Adipocyte (in vitro differentiated cells): ENCODE measurements around the gene TOB2.
A peak's percentile ranks its signal among the peaks of the same experiment; 100 is the strongest.
"Not testable (repeated sequence)": the region's sequence is repeated elsewhere in the genome, so short reads cannot be mapped to it uniquely, and the experiment has no call there.

Source experiments
- DNase-seq: peaks from one replicate; pipeline ENCODE4 v3.0.0-alpha.2; 2015; ENCODE audit warnings: low read depth
- H3K27me3 ChIP-seq: replicated peaks from 2 replicates; pipeline ENCODE4 v1.7.0; 2013; ENCODE audit warnings: mild to moderate bottlenecking, low read length, moderate library complexity; ENCODE audit not compliant: control insufficient read depth, insufficient read depth
- H3K36me3 ChIP-seq: 2 replicates; pipeline ENCODE4 v1.7.0; 2013; ENCODE audit warnings: low read length, mild to moderate bottlenecking, moderate library complexity; ENCODE audit not compliant: control insufficient read depth, insufficient read depth, severe bottlenecking
- H3K4me1 ChIP-seq: 2 replicates; pipeline ENCODE4 v1.7.0; 2013; ENCODE audit warnings: mild to moderate bottlenecking, low read length, moderate library complexity; ENCODE audit not compliant: control insufficient read depth, insufficient read depth
- H3K4me3 ChIP-seq: 2 replicates; pipeline ENCODE4 v1.7.0; 2013; ENCODE audit warnings: mild to moderate bottlenecking, low read length, moderate library complexity
- H3K9ac ChIP-seq: 2 replicates; pipeline ENCODE4 v1.7.0; 2013; ENCODE audit warnings: mild to moderate bottlenecking, low read length, moderate library complexity
- H3K9me3 ChIP-seq: 2 replicates; pipeline ENCODE4 v1.7.0; 2013; ENCODE audit warnings: mild to moderate bottlenecking, low read length, moderate library complexity; ENCODE audit not compliant: control insufficient read depth

Gene TOB2

DNA sequence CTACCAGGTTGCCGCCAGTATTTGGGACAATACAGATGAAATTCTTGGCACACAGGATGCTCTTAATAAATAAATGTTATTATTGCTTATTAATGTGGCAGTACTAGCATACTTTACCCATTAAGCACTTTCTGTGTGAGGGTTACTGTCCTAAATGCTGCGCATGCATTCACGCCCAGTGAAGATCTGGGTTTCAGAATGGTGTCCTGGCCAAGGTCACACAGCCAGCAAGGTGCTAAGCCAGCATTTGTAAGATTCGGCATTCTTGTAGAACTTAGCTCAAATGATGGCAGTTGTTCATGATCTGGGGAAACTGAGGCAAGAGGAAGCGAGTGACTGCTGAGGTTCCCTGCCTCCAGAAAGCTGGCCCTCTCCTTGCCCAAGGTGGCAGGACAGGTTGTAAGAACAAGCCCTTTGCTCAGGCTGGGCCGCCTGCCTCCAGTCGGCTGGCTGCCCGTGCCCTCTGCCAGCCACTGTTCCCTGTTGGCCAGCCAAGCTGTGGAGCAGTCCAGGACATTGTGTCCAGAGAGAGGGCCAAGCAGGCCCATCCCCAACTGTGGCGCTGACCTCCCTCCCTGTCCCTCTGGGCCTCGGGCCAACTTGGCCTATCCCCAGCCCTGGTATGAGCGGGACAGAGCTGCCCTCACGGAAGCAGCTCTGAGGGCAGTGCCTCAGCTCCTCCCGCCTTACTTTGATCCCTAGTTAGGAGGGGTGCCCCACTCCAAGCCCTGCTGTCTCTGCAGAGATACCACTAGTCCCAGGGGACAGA is 28.8 kb downstream of the TOB2 start:
- Histone ChIP-seq H3K36me3 (peaks cover 1% of the 10 kb centered on the region), H3K4me1 (peaks cover 35% of the 10 kb centered on the region), H3K27me3 (no peaks in the 10 kb centered on the region), H3K9me3 (no peaks in the 10 kb centered on the region), H3K9ac (peak overlapping the region; percentile 35), H3K4me3 (no peak overlapping the region)
- peak; percentile 27 for DNase-seq

- Histone ChIP-seq H3K4me1 (peaks cover 53% of the 10 kb centered on the region), H3K4me3 (no peak overlapping the region), H3K9ac (no peak overlapping the region), H3K36me3 (no peaks in the 10 kb centered on the region), H3K27me3 (no peaks in the 10 kb centered on the region), H3K9me3 (no peaks in the 10 kb centered on the region)
- DNase-seq = no peak
These were observed 31.0 kb downstream of the TOB2 start for GRCh38 chr22:41415554-41415953.

GRCh38 chr22:41411021-41411851 is 35.4 kb downstream of the TOB2 start:
- Histone ChIP-seq H3K9me3 (no peaks in the 10 kb centered on the region), H3K27me3 (no peaks in the 10 kb centered on the region), H3K9ac (peak overlapping the region; percentile 42), H3K4me1 (peaks cover 45% of the 10 kb centered on the region), H3K36me3 (no peaks in the 10 kb centered on the region), H3K4me3 (no peak overlapping the region)
- no peak for DNase-seq

- H3K9ac ChIP-seq = no peak overlapping the region
- no peaks in the 10 kb centered on the region for H3K9me3 ChIP-seq
- DNase-seq = no peak
- H3K4me1 ChIP-seq = peaks cover 40% of the 10 kb centered on the region
- no peak overlapping the region for H3K4me3 ChIP-seq
- H3K27me3 ChIP-seq = no peaks in the 10 kb centered on the region
- H3K36me3 ChIP-seq = no peaks in the 10 kb centered on the region
These were observed 36.3 kb downstream of the TOB2 start for GRCh38 chr22:41410311-41410751.

DNA sequence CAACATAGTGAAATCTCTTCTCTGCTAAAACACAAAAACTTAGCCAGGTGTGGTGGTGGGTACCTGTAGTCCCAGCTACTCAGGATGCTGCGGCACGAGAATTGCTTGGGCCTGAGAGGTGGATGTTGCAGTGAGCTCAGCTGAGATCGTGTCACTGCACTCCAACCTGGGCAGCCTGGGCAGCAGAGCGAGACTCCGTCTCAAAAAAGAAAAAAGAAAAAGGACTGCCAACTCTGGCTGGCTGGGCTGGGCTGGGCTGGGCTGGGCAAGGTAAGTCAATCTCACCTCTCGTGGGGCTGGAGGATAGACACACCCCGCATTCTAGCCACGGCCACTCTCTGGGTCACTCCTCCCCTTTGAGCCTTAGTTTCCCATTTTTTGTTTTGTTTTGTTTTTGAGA is 37.9 kb downstream of the TOB2 start:
- Histone ChIP-seq H3K36me3 (no peaks in the 10 kb centered on the region), H3K27me3 (no peaks in the 10 kb centered on the region), H3K9ac (no peak overlapping the region), H3K9me3 (no peaks in the 10 kb centered on the region), H3K4me1 (peaks cover 31% of the 10 kb centered on the region), H3K4me3 (no peak overlapping the region)
- no peak for DNase-seq

DNA sequence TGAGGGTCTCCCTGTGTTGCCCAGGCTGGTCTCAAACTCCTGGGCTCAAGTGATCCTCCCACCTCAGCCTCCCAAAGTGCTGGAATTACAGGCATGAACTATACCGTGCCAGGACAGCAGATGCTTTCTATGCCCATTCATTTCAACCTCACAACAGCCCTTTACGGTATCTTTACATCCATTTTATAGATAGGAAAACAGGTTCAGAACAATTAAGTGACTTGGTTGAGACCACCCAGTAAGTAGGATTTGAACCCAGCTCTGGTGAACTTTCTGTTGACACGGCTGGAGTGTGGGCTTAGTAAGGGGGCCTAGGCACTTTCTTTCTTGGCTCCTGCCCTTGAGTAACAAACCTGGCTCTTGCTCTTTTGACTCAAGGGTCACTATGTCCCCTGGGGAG is 39.2 kb downstream of the TOB2 start:
- H3K4me1 ChIP-seq = peaks cover 33% of the 10 kb centered on the region
- no peak for DNase-seq
- no peak overlapping the region for H3K9ac ChIP-seq
- H3K27me3 ChIP-seq = no peaks in the 10 kb centered on the region
- H3K4me3 ChIP-seq = no peak overlapping the region
- no peaks in the 10 kb centered on the region for H3K36me3 ChIP-seq
- H3K9me3 ChIP-seq = no peaks in the 10 kb centered on the region

- H3K9ac ChIP-seq = no peak overlapping the region
- no peak overlapping the region for H3K4me3 ChIP-seq
- no peaks in the 10 kb centered on the region for H3K27me3 ChIP-seq
- DNase-seq = no peak
- H3K9me3 ChIP-seq = no peaks in the 10 kb centered on the region
- H3K4me1 ChIP-seq = peaks cover 34% of the 10 kb centered on the region
- H3K36me3 ChIP-seq = no peaks in the 10 kb centered on the region
These were observed 40.2 kb downstream of the TOB2 start for GRCh38 chr22:41406410-41406809.

- Histone ChIP-seq H3K4me1 (peaks cover 29% of the 10 kb centered on the region), H3K36me3 (no peaks in the 10 kb centered on the region), H3K27me3 (no peaks in the 10 kb centered on the region), H3K4me3 (no peak overlapping the region), H3K9ac (no peak overlapping the region), H3K9me3 (no peaks in the 10 kb centered on the region)
- DNase-seq = no peak
These were observed 41.0 kb downstream of the TOB2 start for GRCh38 chr22:41405588-41405987.

DNA sequence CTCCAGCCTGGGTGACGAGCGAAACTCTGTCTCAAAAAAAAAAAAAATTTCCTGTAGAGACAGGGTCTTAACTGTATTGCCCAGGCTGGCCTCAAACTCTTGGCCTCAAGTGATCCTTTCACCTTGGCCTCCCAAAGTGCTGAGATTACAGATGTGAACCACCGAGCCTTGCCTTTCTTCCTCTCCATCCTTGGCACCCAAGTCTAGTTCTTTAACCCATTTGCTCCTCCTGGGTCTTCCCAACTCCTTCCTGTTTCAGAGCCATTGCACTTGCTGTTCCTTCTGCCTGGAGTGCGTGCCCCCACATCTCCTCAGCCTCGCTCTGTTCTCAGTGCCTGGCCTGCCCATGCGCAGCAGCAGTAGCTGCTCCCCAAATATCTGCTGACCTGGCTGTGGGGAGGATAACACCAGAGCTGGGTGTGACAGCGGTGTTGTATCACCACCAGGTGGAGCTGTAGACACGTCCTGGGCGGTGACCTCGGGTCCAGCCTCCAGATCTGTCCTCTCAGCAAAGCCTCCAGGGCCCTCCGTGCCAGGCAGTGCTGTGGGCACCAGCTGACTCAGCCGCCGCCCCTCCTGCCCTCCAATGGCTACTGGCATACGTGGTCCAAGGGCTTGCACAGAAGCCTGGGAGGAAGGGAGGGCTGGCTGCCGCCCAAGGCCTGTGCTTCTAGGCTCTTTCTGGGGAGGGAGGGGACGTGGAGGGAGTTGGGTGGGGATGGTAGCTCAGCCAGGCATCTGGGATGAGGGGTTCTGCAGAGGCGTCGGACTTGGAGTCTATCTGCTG is 42.9 kb downstream of the TOB2 start:
- Histone ChIP-seq H3K4me1 (peaks cover 25% of the 10 kb centered on the region), H3K36me3 (no peaks in the 10 kb centered on the region), H3K27me3 (no peaks in the 10 kb centered on the region), H3K9me3 (no peaks in the 10 kb centered on the region), H3K4me3 (no peak overlapping the region), H3K9ac (peak overlapping the region; percentile 83)
- peak; percentile 95 for DNase-seq

- not testable (repeated sequence) for H3K36me3 ChIP-seq, H3K9me3 ChIP-seq, DNase-seq, H3K27me3 ChIP-seq, H3K4me3 ChIP-seq
- peak overlapping the region; percentile 83 for H3K9ac ChIP-seq
- peaks cover 25% of the 10 kb centered on the region for H3K4me1 ChIP-seq
These were observed 43.8 kb downstream of the TOB2 start for GRCh38 chr22:41402851-41403250.
